Transverse colon (tissue), 4 donors: Measurements from ENCODE around the gene ATP9B. TPM values are rescaled to one million over a fixed set of nuclear protein-coding genes. Genes with fewer than 3 reads are reported as not detected.
"Not testable (repeated sequence)": the region's sequence is repeated elsewhere in the genome, so short reads cannot be mapped to it uniquely, and the experiment has no call there.

Source experiments
- DNase-seq: peaks from one replicate; pipeline ENCODE4 v3.0.0-alpha.2; 2019
- H3K27ac ChIP-seq, 4 donors: fragments of 200-600 bp; sonication (generic); 2 replicates each; pipeline ENCODE4 v1.5.1; 2016 to 2018; ENCODE audit warnings: inconsistent platforms in 4 of 4
- H3K27me3 ChIP-seq: fragments of 200-600 bp; sonication (generic); 2 replicates; pipeline ENCODE4 v1.5.1; 2017; ENCODE audit warnings: inconsistent platforms
- H3K36me3 ChIP-seq, 4 donors: fragments of 200-600 bp; sonication (generic); 2 replicates each; pipeline ENCODE4 v1.5.1; 2017 to 2019; ENCODE audit warnings: inconsistent platforms in 4 of 4
- H3K4me1 ChIP-seq, 4 donors: fragments of 200-600 bp; sonication (generic); 2 replicates each; pipeline ENCODE4 v1.5.1; 2017 to 2020; ENCODE audit warnings: inconsistent platforms in 4 of 4
- H3K4me3 ChIP-seq, 4 donors: fragments of 200-600 bp; sonication (generic); 1 replicate in 1 of 4; 2 replicates in 3 of 4; pipeline versions ENCODE4 v1.5.1 to v1.6.1; 2017 to 2019; ENCODE audit warnings: inconsistent platforms in 4 of 4
- H3K9me3 ChIP-seq, 2 donors: fragments of 200-600 bp; sonication (generic); 2 replicates each; pipeline ENCODE4 v1.5.1; 2017 to 2019; ENCODE audit warnings: inconsistent platforms in 2 of 2
- EP300 ChIP-seq: sonication (generic); formaldehyde crosslinking; IDR thresholded peaks from one replicate; pipeline ENCODE4 v1.6.1; 2017; ENCODE audit warnings: antibody characterized with exemption, low read depth
- POLR2A ChIP-seq: fragments of 450-650 bp; IDR thresholded peaks from one replicate; pipeline ENCODE4 v1.6.1; 2016; ENCODE audit warnings: antibody characterized with exemption, mild to moderate bottlenecking, moderate library complexity
- POLR2AphosphoS5 ChIP-seq, 3 donors: sonication (generic); formaldehyde crosslinking; IDR thresholded peaks; one replicate each; pipeline ENCODE4 v1.6.1; 2016; ENCODE audit warnings: antibody characterized with exemption in 3 of 3
- WGBS, 2 donors: methylation state at CpG; one replicate each; pipeline ENCODE4 v1.1.5; 2018; ENCODE audit warnings: low coverage in 1 of 2; 5-methylcytosine and 5-hydroxymethylcytosine counted together
- in situ Hi-C, 4 donors: fragments of 200-750 bp; cut with MboI; loops; one replicate each; pipeline versions ENCODE4 v1.15.0 to v1.15.1; 2017; ENCODE audit warnings: low sequenced_read_pairs in 3 of 4, low pct_ligation_motif_present in 1 of 4, low pct_unique_long_range_greater_than_20kb in 1 of 4
- intact Hi-C: fragments of 100-400 bp; cut with DNase I; formaldehyde crosslinking; loops from one replicate; pipeline ENCODE4 v1.15.1; 2023; ENCODE audit warnings: low total_unique reads
- total RNA-seq, 4 donors: library from RNA; depleted of rRNA; stranded (reverse); fragments of >200 nt; gene quantifications; one replicate each; pipeline ENCODE4 v1.1.0, GENCODE V29; 2016
- TF ChIP-seq, protein P1 (sequence below), 5 experiments: fragments of 200-600 bp in 3 of 5; fragments of 450-650 bp in 2 of 5; sonication (generic) in 3 of 5; IDR thresholded peaks; 1 replicate in 2 of 5; 2 replicates in 3 of 5; pipeline ENCODE4 v1.5.1; 2016 to 2017; ENCODE audit warnings: antibody characterized with exemption in 5 of 5, inconsistent platforms in 3 of 5, mild to moderate bottlenecking in 2 of 5, moderate library complexity in 1 of 5

ATP9B gene
- total RNA-seq, 4 donors from 2014 or later = 36.3 to 70.3 (median 41.6) TPM

DNA sequence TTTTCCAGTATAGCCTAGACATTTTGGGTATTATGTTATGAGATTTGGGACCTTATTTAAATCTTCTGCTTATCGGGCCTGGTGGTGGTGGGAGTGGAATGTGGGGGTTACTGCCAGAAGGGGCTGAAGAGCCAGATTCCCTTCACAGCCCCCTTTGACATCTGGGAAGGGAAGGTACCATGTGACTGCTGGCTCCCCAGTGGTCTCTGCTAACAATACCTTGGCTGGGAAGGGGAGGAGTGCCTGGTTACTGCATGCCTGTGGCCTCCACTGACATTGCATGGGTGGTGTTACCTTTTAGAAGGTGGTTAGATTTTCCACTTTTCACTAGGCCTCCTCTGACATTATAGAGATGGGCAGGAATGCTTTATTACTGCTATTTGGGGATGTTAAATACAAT is 8.0 kb downstream of the ATP9B start:
- no peak overlapping the region for H3K27ac ChIP-seq
- in situ Hi-C loops = no loop called here
- no peak for TF ChIP-seq EP300
- TF ChIP-seq POLR2AphosphoS5 (IDR thresholded peaks at IDR 0.05) = no peak
- TF ChIP-seq POLR2A = no peak
- TF ChIP-seq, protein P1, sequence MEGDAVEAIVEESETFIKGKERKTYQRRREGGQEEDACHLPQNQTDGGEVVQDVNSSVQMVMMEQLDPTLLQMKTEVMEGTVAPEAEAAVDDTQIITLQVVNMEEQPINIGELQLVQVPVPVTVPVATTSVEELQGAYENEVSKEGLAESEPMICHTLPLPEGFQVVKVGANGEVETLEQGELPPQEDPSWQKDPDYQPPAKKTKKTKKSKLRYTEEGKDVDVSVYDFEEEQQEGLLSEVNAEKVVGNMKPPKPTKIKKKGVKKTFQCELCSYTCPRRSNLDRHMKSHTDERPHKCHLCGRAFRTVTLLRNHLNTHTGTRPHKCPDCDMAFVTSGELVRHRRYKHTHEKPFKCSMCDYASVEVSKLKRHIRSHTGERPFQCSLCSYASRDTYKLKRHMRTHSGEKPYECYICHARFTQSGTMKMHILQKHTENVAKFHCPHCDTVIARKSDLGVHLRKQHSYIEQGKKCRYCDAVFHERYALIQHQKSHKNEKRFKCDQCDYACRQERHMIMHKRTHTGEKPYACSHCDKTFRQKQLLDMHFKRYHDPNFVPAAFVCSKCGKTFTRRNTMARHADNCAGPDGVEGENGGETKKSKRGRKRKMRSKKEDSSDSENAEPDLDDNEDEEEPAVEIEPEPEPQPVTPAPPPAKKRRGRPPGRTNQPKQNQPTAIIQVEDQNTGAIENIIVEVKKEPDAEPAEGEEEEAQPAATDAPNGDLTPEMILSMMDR (IDR thresholded peaks at IDR 0.05) = no peak

DNA sequence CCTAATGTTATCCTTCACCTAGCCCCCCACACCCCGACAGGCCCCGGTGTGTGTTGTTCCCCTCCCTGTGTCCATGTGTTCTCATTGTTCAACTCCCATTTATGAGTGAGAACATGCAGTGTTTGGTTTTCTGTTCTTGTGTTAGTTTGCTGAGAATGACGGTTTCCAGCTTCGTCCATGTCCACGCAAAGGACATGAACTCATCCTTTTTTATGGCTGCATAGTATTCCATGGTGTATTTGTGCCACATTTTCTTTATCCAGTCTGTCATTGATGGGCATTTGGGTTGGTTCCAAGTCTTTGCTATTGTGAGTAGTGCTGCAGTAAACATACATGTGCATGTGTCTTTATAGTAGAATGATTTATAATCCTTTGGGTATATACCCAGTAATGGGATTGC is 9.6 kb downstream of the ATP9B start:
- H3K4me3 ChIP-seq, H3K27ac ChIP-seq, H3K27me3 ChIP-seq, in situ Hi-C loops, H3K9me3 ChIP-seq, intact Hi-C loops, H3K36me3 ChIP-seq, H3K4me1 ChIP-seq, DNase-seq: not testable (repeated sequence)
- 97% methylated on average over 5 of the region's 5 CpGs for WGBS, 2 donors

More for the DNA sequence above, 8.0 kb downstream of the ATP9B start:
- no peak for DNase-seq
- Histone ChIP-seq H3K36me3 (no peaks in the 10 kb centered on the region), H3K9me3 (no peaks in the 10 kb centered on the region), H3K4me3 (no peak overlapping the region), H3K27me3 (no peaks in the 10 kb centered on the region), H3K4me1 (peaks cover 0 to 3% (median 0%) of the 10 kb centered on the region in 4 donors)
- intact Hi-C loops = no loop called here
- 82 to 100% methylated on average over 1 of the region's 1 CpG for WGBS, 2 donors

DNA sequence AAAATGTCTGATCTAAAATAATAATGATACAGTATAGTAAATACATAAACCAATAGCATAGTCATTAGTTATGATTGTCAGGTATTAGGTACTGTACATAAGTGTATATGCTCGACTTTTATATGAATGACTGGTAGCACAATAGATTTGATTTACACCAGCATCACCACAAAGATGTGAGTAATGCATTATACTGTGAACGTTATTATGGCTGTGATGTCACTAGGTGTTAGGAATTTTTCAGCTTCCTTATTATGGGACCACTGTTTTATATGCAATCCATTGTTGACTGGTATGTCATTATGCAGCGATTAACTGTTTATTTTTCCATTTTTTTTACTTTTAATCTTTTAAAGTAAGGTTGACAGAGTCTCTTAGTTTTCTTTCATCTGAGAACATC is 23.7 kb downstream of the ATP9B start:
- 38 to 63% methylated on average over 3 of the region's 3 CpGs for WGBS, 2 donors
- Histone ChIP-seq H3K4me3 (no peak overlapping the region), H3K27ac (no peak overlapping the region), H3K27me3 (no peaks in the 10 kb centered on the region), H3K4me1 (peaks cover 0 to 11% (median 0%) of the 10 kb centered on the region in 4 donors), H3K36me3 (no peaks in the 10 kb centered on the region), H3K9me3 (peaks cover 0 to 4% of the 10 kb centered on the region in 2 donors)
- intact Hi-C loops (no loop called here), in situ Hi-C loops (no loop called here)
- TF ChIP-seq EP300 = no peak
- TF ChIP-seq, protein P1 (IDR thresholded peaks at IDR 0.05) = no peak
- no peak for TF ChIP-seq POLR2AphosphoS5 (IDR thresholded peaks at IDR 0.05)
- no peak for TF ChIP-seq POLR2A
- no peak for DNase-seq

DNA sequence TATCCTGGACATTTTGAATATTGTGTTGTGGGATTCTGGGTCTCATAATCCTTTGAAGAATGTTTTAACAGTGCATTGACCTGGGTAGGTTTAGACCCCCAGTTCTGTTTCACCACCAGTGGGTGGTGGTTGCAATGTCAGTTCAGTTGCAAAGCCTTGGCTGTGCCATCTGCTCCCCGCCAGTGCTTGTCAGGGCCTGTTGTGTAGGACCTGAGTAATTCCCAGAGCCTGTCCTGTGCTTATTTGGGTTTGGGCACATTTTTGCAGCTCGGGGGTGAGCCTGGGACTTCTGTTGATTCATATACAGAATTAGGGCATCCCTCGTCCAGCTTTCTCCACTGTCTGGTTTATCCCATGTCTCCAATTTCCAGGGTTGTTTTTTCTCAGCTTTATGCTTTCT is 24.8 kb downstream of the ATP9B start:
- TF ChIP-seq EP300 = no peak
- TF ChIP-seq POLR2AphosphoS5 (IDR thresholded peaks at IDR 0.05) = no peak
- no peak for TF ChIP-seq POLR2A
- TF ChIP-seq, protein P1 (IDR thresholded peaks at IDR 0.05) = no peak
- Histone ChIP-seq H3K27me3 (no peaks in the 10 kb centered on the region), H3K9me3 (peaks cover 0 to 4% of the 10 kb centered on the region in 2 donors), H3K4me1 (peaks cover 0 to 11% (median 0%) of the 10 kb centered on the region in 4 donors), H3K36me3 (no peaks in the 10 kb centered on the region), H3K27ac (no peak overlapping the region), H3K4me3 (no peak overlapping the region)
- in situ Hi-C loops (no loop called here), intact Hi-C loops (no loop called here)
- DNase-seq = no peak
- WGBS, 2 donors = 90% methylated on average over 3 of the region's 3 CpGs; no CpG with 5 or more reads in 1 of the 2 donors

DNA sequence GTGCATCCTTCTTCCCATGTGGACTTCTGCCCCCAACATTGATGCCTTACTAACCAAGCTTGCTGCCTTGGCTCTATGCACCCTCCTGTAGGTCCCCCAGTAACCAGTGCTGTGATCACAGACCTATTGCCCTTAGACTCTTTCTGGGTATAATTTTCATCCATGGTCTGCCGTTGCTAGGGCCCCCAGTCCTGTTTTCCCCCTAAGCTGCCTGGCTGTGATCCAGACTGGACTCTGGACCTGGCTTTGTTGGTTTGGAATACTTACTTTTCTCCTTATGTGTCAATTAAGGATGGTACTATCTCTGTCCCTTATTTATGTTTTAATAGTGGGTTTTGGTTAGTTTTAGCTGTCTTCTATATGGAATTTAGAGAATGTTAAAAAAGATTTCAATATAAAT is 26.0 kb downstream of the ATP9B start:
- peaks cover 0 to 11% (median 0%) of the 10 kb centered on the region in 4 donors for H3K4me1 ChIP-seq
- intact Hi-C loops = no loop called here
- WGBS, 2 donors = 48 to 83% methylated on average over 1 of the region's 1 CpG

More for the DNA sequence above, 26.0 kb downstream of the ATP9B start:
- no peaks in the 10 kb centered on the region for H3K27me3 ChIP-seq
- no peaks in the 10 kb centered on the region for H3K36me3 ChIP-seq
- H3K9me3 ChIP-seq = peaks cover 0 to 4% of the 10 kb centered on the region in 2 donors
- H3K27ac ChIP-seq = no peak overlapping the region
- no peak for DNase-seq
- no peak overlapping the region for H3K4me3 ChIP-seq
- in situ Hi-C loops = no loop called here
- no peak for TF ChIP-seq POLR2A
- TF ChIP-seq, protein P1 (IDR thresholded peaks at IDR 0.05) = no peak
- no peak for TF ChIP-seq POLR2AphosphoS5 (IDR thresholded peaks at IDR 0.05)
- TF ChIP-seq EP300 = no peak
